Body of pancreas (tissue), 4 donors: ENCODE measurements around the gene ARFGAP2. TPM values are rescaled to one million over a fixed set of nuclear protein-coding genes. Genes with fewer than 3 reads are reported as not detected.

ENCODE experiments used
- ATAC-seq: fragments of 150-250 bp; one replicate; pipeline ENCODE4 v1.9.1; 2016
- DNase-seq, 4 donors: peaks; one replicate each; pipeline ENCODE4 v3.0.0-alpha.2; 2019
- H3K27ac ChIP-seq, 4 donors: fragments of 200-600 bp; sonication (generic); 1 replicate in 3 of 4; 2 replicates in 1 of 4; pipeline versions ENCODE4 v1.5.1 to v1.6.1; 2016 to 2019; ENCODE audit warnings: mild to moderate bottlenecking in 1 of 4, mixed read lengths in 1 of 4, moderate library complexity in 1 of 4
- H3K27me3 ChIP-seq, 2 donors: fragments of 200-600 bp; sonication (generic); one replicate each; pipeline ENCODE4 v1.6.0; 2016; ENCODE audit warnings: mild to moderate bottlenecking in 1 of 2
- H3K36me3 ChIP-seq, 2 donors: fragments of 200-600 bp; sonication (generic); replicated peaks in 1 of 2; 2 replicates each; pipeline ENCODE4 v1.5.1; 2016; ENCODE audit warnings: low read depth in 2 of 2; ENCODE audit not compliant: insufficient read depth in 1 of 2
- H3K4me1 ChIP-seq: fragments of 200-600 bp; sonication (generic); one replicate; pipeline ENCODE4 v1.6.0; 2016
- H3K4me3 ChIP-seq, 2 donors: fragments of 200-600 bp; sonication (generic); 1 replicate in 1 of 2; 2 replicates in 1 of 2; pipeline ENCODE4 v1.5.1; 2016 to 2019
- H3K9me3 ChIP-seq, 3 donors: fragments of 200-600 bp; sonication (generic); 1 replicate in 2 of 3; 2 replicates in 1 of 3; pipeline ENCODE4 v1.5.1; 2016
- POLR2A ChIP-seq, 3 donors: fragments of 450-650 bp; IDR thresholded peaks; one replicate each; pipeline ENCODE4 v1.6.1; 2016; ENCODE audit warnings: antibody characterized with exemption in 3 of 3, mild to moderate bottlenecking in 2 of 3
- WGBS, 2 donors: methylation state at CpG; one replicate each; pipeline ENCODE4 v1.1.5; 2017; 5-methylcytosine and 5-hydroxymethylcytosine counted together
- intact Hi-C: fragments of 100-400 bp; cut with DNase I; formaldehyde crosslinking; loops from one replicate; pipeline ENCODE4 v1.15.1; 2023
- total RNA-seq, 2 donors: library from RNA; depleted of rRNA; stranded (reverse); fragments of >200 nt; gene quantifications; one replicate each; pipeline ENCODE4 v1.1.0, GENCODE V29; 2016
- TF ChIP-seq, protein P1 (sequence below), 7 experiments: fragments of 450-650 bp in 4 of 7; fragments of 200-600 bp in 3 of 7; sonication (generic) in 3 of 7; IDR thresholded peaks; one replicate each; pipeline ENCODE4 v1.5.1; 2016 to 2019; ENCODE audit warnings: antibody characterized with exemption in 7 of 7

ARFGAP2 gene
- 100 to 1,000 TPM; 143 to 212 TPM for total RNA-seq

DNA sequence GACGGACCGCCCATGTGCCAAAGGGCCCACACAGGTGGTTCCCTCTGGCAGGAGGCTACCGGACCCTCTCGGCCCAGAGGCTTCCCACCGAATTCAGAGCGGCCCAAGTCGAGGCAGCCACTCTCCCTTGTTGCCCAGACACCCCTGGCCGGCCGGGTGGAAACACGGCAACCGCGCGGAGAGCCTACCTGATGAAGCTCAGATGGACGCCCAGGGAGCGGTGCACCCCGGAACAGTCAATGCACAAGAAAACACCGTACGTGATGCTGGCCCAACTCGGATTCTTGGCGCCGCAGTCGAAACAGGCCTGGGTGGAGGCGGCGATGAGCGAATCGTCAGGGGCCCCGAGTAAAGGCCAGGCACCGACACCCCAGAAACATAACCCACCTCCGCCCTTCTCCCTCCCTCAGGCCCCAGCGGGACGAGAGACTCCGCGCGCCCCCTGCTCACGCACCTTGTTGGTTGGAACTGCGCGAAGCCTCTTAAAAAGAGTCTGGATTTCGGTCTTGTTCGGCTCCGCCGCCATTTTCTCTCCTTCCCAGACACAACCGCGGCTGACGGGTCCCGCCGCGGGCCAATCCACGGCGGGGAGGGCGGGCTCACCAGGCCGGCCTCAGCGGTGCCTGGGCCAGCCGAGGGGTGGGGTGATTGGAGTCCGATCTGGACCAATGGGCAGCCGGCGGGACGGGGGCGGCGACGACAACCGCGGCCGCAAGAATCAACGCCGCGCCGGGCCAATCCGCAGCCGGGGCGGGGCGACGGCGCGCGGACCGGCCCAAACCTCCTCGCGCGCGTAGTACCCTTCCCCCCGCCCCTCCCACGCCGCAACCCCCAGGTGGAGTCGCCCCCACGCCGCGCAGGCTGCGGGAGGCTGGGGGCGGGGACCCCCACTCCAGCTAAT, at the start of gene ARFGAP2:
Gene ARFGAP2 (minus strand): TSS at position 552 of the 901 bp plus-strand sequence. CDS start 26 bp downstream, at position 526.
- DNase-seq (peak; percentile 96 to 99 (median 98)), ATAC-seq (peak; percentile 98)
- H3K36me3 ChIP-seq, result peaks cover 0 to 16% of the 10 kb centered on the region in 2 donors
- H3K27ac ChIP-seq, result peak within 1 kb of the TSS; percentile 98 to 100 (median 98)
- H3K9me3 ChIP-seq, result no peaks in the 10 kb centered on the region
- intact Hi-C loops, result loop anchor here (5.0 kb wide), 1 partner anchor 41 kb away; no protein-coding TSS in a partner anchor
- WGBS, 2 donors, result 0% methylated on average over 32 to 87 of the region's 89 CpGs
- no peaks in the 10 kb centered on the region for H3K27me3 ChIP-seq
- peak within 1 kb of the TSS; percentile 90 to 93 for H3K4me3 ChIP-seq
- peaks cover 48% of the 10 kb centered on the region for H3K4me1 ChIP-seq
- peak; percentile 42 to 53 (median 43) for TF ChIP-seq POLR2A (IDR thresholded peaks at IDR 0.05)
- TF ChIP-seq, protein P1, sequence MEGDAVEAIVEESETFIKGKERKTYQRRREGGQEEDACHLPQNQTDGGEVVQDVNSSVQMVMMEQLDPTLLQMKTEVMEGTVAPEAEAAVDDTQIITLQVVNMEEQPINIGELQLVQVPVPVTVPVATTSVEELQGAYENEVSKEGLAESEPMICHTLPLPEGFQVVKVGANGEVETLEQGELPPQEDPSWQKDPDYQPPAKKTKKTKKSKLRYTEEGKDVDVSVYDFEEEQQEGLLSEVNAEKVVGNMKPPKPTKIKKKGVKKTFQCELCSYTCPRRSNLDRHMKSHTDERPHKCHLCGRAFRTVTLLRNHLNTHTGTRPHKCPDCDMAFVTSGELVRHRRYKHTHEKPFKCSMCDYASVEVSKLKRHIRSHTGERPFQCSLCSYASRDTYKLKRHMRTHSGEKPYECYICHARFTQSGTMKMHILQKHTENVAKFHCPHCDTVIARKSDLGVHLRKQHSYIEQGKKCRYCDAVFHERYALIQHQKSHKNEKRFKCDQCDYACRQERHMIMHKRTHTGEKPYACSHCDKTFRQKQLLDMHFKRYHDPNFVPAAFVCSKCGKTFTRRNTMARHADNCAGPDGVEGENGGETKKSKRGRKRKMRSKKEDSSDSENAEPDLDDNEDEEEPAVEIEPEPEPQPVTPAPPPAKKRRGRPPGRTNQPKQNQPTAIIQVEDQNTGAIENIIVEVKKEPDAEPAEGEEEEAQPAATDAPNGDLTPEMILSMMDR (IDR thresholded peaks at IDR 0.05), result no peak

DNA sequence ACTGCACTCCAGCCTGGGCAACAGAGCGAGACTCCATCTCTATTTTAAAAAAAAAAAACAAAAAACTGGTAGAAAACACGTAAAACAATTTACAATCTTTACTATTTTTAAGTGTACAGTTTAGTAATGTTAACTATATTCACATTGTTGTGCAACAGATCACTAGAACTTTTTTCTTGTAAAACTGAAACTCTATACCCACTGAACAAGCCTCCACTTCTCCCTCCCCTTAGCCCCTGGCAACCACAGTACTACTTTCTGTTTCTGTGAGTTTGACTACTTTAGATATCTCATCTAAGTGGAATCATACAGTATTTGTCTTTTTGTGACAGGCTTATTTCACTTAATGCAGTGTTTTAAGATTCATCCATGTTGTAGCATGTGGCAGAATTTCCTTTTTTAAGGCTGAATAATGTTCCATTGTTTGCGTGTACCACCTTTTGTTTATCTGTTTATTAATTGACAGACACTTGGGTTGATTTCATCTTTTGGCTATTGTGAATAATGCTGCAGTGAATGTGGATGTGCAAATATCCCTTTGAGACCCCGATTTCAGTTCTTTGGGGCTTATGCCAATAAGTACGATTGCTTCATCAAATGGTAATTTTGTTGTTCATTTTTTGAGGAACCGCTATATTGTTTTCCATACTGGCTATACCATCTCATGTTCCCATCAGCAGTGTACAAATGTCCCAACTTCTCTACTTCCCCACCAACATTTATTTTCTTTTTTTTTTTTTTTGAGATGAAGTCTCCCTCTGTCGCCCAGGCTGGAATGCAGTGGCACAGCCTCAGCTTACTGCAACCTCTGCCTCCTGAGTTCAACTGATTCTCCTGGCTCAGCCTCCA, 49.1 kb upstream of the ARFGAP2 start:
- 83 to 92% methylated on average over 7 of the region's 7 CpGs for WGBS, 2 donors
- Histone ChIP-seq H3K27me3 (no peaks in the 10 kb centered on the region), H3K4me3 (no peak overlapping the region), H3K4me1 (no peaks in the 10 kb centered on the region), H3K36me3 (peaks cover 4 to 5% of the 10 kb centered on the region in 2 donors), H3K9me3 (no peaks in the 10 kb centered on the region), H3K27ac (peak overlapping the region in 1 of 4 donors; percentile 13)
- TF ChIP-seq POLR2A (IDR thresholded peaks at IDR 0.05), result no peak
- TF ChIP-seq, protein P1 (IDR thresholded peaks at IDR 0.05), result no peak
- ATAC-seq (no peak), DNase-seq (no peak)
- intact Hi-C loops, result no loop called here

DNA sequence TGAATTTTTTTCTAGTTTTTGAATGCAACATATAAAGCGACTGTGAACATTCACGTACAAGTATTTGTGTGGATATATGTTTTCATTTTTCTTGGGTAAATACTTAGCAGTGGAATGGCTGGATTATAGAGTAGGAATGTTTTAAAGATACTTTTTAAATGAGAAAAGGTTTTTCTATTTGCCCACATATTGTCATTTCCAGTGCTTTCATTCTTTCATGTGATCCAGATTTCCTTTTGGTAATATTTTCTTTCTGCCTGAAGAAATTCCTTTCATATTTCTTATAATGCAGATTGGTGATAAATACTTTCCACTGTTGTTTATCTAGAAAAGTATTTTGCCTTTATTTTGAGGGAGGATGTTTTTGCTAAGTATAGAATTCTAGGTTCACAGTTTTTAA, 46.0 kb upstream of the ARFGAP2 start:
- peaks cover 4 to 5% of the 10 kb centered on the region in 2 donors for H3K36me3 ChIP-seq
- intact Hi-C loops, result no loop called here

DNA sequence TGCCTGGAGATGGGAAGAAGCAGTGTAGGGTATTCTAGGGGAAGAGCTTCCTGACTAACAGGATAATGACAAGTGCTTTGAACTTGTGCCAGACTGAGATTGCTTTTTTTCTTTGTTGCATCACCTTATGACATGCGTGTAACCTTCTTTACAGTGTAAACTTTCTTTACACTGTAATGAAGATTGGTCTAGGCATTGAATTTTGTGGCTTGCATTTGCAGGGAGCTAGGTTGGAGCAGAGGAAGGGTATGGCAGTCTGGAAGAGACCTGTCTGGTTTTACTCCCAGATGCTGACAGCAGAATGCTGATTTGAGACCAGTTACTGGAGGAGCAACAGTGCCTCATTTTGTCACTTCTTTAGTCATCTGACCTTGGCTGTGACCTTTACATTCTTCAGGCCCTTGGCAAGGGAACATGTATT, 43.7 kb upstream of the ARFGAP2 start:
- intact Hi-C loops, result no loop called here
- no peak overlapping the region for H3K27ac ChIP-seq
- no peak overlapping the region for H3K4me3 ChIP-seq
- H3K9me3 ChIP-seq, result no peaks in the 10 kb centered on the region
- WGBS, 2 donors, result 65 to 79% methylated on average over 1 of the region's 1 CpG
- DNase-seq, result no peak
- TF ChIP-seq, protein P1 (IDR thresholded peaks at IDR 0.05), result no peak
- TF ChIP-seq POLR2A (IDR thresholded peaks at IDR 0.05), result no peak
- ATAC-seq, result no peak
- peaks cover 1 to 5% of the 10 kb centered on the region in 2 donors for H3K36me3 ChIP-seq
- peaks cover 25% of the 10 kb centered on the region for H3K4me1 ChIP-seq
- no peaks in the 10 kb centered on the region for H3K27me3 ChIP-seq

More for the DNA sequence above, 46.0 kb upstream of the ARFGAP2 start:
- TF ChIP-seq, protein P1 (IDR thresholded peaks at IDR 0.05), result no peak
- TF ChIP-seq POLR2A (IDR thresholded peaks at IDR 0.05), result no peak
- H3K27me3 ChIP-seq, result no peaks in the 10 kb centered on the region
- ATAC-seq (no peak), DNase-seq (no peak)
- no peak overlapping the region for H3K4me3 ChIP-seq
- no peak overlapping the region for H3K27ac ChIP-seq
- 51 to 52% methylated on average over 2 of the region's 2 CpGs for WGBS, 2 donors
- peaks cover 6% of the 10 kb centered on the region for H3K4me1 ChIP-seq
- no peaks in the 10 kb centered on the region for H3K9me3 ChIP-seq
